ENCODE results near the gene TAS1R1.

Gene TAS1R1

DNA sequence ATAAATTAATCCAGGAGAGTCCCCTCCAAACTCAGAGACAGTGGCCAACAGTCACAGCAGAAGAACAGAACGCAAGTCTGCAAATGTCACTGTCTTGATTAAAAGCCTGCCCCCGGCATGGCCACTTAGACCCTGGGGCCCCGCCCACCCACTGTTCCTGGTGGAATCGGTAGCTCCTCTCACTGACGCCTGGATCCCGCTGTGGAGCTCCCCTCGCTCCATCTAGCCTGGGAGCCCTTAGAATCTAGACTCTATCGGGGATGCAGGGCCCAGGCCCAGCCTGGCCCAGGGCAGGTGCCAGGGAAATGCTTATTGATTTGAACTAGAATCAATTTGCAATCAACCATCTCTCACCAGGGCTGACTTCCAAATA, 42.2 kb upstream of the TAS1R1 start:
- TF ChIP-seq, protein P1, sequence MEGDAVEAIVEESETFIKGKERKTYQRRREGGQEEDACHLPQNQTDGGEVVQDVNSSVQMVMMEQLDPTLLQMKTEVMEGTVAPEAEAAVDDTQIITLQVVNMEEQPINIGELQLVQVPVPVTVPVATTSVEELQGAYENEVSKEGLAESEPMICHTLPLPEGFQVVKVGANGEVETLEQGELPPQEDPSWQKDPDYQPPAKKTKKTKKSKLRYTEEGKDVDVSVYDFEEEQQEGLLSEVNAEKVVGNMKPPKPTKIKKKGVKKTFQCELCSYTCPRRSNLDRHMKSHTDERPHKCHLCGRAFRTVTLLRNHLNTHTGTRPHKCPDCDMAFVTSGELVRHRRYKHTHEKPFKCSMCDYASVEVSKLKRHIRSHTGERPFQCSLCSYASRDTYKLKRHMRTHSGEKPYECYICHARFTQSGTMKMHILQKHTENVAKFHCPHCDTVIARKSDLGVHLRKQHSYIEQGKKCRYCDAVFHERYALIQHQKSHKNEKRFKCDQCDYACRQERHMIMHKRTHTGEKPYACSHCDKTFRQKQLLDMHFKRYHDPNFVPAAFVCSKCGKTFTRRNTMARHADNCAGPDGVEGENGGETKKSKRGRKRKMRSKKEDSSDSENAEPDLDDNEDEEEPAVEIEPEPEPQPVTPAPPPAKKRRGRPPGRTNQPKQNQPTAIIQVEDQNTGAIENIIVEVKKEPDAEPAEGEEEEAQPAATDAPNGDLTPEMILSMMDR (conservative IDR thresholded peaks at IDR 0.05), result no peak
- no peak overlapping the region for H3K27ac ChIP-seq

- no peak overlapping the region for H3K27ac ChIP-seq
- TF ChIP-seq, protein P1 (conservative IDR thresholded peaks at IDR 0.05), result no peak
Observed at GRCh38 chr1:6513320-6513801, 41.7 kb upstream of the TAS1R1 start.

GRCh38 chr1:6515771-6516170, 39.3 kb upstream of the TAS1R1 start:
- TF ChIP-seq, protein P1 (conservative IDR thresholded peaks at IDR 0.05), result no peak
- no peak overlapping the region for H3K27ac ChIP-seq

DNA sequence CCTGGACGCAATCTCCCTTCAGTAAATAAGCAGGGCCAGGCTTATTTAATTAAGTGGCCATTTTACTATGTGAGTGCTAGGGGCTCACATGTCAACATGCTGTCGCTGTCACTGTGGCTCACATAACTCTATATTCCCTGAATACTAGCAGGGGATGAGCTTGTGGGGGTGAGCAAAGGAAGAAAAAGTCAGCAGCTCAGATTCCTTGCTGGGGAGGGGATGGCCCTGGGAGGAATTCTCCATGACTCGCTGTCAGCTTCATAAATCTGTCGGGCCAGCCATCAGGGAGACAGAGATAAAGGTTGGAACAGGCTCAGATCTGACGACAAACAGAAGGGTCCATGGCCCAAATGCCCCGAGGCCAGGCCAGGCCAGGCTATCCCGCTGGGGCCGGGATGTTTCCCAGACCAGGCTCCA, 37.7 kb upstream of the TAS1R1 start:
- TF ChIP-seq, protein P1 (conservative IDR thresholded peaks at IDR 0.05), result no peak

GRCh38 chr1:6519491-6519934, 35.6 kb upstream of the TAS1R1 start:
- H3K27ac ChIP-seq, result no peak overlapping the region
- TF ChIP-seq, protein P1 (conservative IDR thresholded peaks at IDR 0.05), result no peak

More for the DNA sequence above, 37.7 kb upstream of the TAS1R1 start:
- no peak overlapping the region for H3K27ac ChIP-seq

DNA sequence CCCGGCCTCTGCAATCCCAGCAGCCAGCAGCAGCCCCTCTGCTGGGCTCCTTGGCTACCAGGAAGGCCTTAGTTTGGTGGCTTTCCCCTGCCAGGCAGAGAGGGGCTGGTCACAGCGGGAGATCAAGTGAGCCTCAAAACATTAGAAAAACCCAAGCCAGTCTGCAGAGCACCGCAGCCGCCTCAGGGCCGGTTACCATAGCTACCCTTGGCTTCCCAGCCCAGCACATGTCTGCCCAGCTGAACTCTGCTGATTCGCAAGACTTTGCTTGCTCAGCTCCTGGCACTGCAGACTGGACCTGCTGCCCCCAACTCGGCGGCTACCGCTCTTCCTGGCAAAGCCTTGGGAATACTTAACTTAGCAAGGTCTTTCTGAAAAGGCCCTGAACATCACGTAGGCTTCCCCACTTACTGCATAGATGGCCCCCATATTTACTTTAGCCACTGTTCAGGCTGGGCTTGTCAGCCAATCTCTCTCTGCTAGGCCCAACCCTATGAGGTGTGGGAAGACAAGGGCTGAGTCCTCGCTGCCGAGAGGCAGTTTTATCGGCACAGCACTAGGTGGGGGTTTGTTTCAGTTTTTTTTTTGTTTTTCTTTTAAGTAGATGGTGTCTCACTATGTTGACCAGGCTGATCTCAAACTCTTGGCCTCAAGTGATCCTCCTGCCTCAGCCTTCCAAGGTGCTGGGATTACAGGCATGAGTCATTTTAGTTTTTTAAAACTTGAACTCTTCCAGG, 35.0 kb upstream of the TAS1R1 start:
- TF ChIP-seq, protein P1 (conservative IDR thresholded peaks at IDR 0.05), result no peak

GRCh38 chr1:6521536-6521935, 33.6 kb upstream of the TAS1R1 start:
- no peak overlapping the region for H3K27ac ChIP-seq
- TF ChIP-seq, protein P1 (conservative IDR thresholded peaks at IDR 0.05), result no peak

More for the DNA sequence above, 35.0 kb upstream of the TAS1R1 start:
- H3K27ac ChIP-seq, result no peak overlapping the region

Data from VCaP (cell line).